ENCODE measurements around the gene RSRC1.

DNA sequence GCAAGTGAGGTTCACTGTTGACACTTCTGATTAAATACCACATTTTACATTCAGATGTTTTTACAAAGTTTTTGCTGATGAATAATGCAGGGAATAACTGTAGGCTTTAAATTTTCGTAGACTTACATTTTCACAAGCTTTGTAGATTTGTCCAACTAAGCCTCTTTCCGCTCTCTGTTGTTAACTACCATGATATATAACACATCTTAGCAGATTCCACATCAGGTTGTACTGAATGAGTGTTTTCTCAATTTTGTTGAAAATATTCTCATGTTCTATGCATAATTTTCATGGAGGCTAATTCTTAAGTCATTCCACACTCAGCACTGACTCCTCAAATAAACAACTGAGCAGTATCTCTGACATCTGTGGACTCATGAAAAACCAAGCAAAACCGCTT lies 168.3 kb downstream of the RSRC1 start:
- no peak for TF ChIP-seq CTCF (IDR thresholded peaks at IDR 0.05)
- TF ChIP-seq POLR2AphosphoS5 (IDR thresholded peaks at IDR 0.05) = no peak
